Medulla oblongata (tissue), 1 donor: ENCODE results near the gene SLK.
A peak's percentile ranks its signal among the peaks of the same experiment; 100 is the strongest.

Source experiments
- DNase-seq: peaks from one replicate; pipeline ENCODE4 v3.0.0-alpha.2; 2015; ENCODE audit errors: extremely low spot score

Gene SLK

DNA sequence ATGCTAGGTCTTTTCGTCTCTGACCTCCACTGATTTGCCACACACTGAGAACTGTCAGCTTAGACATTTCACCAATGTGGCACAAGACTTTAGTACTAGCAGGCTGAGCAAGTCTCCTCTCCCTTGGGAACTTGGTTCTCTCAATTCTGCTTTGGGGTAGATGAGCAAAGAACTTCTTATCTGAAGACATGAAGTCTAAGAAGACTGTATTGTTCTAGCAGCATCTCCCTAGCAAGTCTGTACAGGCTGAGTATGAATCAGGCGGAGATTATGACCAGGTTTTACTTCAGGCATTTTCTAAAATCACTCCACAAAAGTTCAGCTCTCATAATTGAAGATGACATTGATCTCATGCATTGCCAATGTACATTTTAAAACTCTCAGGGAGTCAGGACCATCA, 25.1 kb upstream of the SLK start:
- DNase-seq, result no peak

DNA sequence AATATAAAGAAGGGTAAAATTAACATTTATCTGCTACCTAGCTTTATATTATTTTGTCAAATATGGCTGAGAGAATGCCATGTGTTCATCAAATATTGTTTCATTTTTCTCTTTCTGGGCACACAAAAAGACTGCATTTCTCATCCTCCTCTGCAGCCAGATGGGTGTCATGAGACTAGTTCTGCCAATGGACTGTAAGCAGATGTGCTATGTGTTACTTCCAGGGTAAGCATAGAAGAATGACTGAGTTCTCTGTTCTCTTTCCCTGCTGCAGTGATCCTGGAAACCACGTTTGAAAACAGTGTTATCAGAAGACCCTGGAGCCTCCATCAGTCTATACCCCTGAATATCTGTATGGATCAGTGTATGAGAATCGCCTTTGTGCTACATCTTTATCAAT, 24.1 kb upstream of the SLK start:
- DNase-seq, result peak; percentile 75

DNA sequence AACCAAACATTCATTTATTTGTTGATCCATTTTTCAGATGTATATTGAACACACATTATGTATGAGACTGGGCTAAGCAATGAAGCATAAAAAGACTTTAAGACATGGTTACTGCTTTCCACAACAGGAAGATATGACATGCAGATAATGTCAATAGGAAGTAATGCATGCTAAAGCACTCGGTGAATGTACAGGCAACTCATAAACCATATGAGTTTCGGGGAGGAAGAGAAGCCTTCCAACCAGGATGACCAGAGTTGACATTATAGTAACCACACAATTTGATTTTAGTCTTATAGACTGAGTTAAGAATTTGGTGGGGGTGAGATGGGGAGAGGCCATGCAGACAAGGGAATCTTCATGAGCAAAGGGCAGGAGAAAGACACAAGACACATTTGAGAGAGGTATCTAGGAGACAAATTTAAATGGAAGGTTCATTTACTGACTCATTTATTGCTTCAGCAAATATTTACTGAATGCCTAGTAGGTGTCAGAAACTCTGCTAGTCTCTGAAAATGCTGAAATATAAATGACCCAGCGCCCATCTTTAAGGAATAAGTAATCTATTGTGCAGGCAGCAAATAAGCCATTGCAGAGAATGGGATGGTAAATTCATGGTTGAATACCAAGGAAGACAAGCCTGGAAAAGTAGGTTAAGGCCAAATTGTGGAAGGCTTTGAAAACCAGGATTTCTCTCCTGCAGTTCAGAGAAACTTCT, 19.0 kb upstream of the SLK start:
- no peak for DNase-seq

DNA sequence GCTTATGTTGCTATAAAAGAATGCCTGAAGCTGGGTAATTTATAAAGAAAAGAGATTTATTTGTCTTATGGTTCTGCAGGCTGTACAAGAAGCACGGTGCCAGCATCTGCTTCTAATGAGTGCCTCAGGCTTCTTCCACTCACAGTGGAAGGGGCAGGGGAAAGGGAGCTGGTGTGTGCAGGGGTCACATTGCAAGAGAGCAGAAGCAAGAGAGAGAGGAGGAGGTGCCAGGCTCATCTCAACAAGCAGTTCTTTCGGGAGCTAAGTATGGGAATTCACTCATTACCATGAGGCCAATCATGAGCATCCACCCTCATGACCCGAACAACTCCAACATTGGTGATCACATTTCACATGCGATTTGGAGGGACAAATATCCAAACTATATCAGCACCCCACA, 17.2 kb upstream of the SLK start:
- DNase-seq, result no peak

DNA sequence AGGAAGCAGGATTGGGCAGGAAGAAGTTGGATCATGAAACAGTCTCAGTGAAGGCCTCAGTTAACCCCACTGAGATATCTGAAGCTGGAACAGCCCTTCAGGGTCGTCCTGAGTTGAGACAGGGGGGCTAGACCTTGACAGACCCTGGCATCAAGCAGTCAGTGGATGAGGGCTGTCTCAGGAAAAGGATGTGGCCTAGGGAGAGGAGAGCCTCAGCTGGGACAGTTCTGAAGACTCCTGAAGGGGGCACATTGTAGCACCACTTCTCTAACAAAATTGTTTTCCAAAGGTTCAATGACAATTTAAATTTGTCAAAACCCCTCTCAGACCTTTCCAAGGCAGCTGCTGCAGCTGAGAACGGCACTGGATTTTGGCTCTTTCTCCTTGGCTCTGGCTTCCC, 15.8 kb upstream of the SLK start:
- DNase-seq, result no peak

DNA sequence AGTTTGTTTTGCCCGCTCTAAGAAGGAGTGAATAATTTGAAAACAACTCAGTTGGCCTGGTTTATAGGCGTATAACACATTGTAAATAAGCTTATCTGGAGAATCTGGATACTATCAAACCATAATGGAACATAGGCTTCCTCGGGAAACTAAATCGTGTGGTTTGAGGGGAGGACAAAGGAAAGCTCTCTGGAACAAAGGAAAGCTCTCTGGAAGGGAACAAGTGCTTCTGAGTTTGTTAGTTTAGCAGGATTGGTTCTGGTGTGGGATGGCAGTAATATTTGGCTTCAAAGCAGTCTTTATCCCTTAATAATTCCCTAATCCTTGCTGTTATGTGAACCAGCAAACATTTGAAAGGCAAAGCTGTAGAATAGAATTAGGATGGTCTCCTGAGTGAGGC, 15.0 kb upstream of the SLK start:
- DNase-seq, result no peak

DNA sequence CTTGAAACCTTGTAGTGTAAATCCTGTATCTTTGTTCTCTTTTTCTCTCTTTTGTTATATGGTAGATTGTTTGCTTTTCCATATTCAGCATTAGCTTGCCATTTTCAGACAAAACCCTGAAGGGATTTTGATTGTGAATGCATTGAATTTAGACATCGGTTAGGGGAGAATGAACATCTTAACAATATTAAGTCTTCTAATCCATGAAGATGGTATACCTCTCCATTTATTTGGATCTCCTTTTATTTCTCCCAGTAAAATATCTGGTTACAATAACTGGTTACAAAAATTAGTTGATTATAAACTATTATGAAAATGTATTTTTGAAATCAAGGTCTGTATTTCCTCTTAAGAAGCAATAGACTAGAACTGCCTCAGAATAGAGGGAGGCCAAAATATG, 12.4 kb upstream of the SLK start:
- no peak for DNase-seq

DNA sequence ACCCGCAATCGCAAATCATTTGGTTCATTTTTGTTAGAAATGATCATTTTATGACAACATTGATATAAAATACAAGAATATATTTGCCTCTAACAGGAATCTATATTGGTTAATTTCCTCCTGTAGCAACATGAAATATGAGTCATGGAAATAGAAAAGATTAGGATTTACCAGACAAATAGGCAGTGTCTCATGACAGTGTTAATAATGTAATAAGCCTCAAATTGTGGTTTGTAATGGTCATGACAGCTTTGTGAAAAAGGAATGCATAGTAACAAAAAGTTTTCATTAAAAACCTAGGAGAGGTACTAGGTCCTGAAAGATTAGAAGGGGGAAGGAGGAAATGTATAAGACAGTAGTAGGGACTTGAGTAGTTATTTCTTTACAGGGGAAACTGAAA, 7.9 kb upstream of the SLK start:
- DNase-seq, result no peak

DNA sequence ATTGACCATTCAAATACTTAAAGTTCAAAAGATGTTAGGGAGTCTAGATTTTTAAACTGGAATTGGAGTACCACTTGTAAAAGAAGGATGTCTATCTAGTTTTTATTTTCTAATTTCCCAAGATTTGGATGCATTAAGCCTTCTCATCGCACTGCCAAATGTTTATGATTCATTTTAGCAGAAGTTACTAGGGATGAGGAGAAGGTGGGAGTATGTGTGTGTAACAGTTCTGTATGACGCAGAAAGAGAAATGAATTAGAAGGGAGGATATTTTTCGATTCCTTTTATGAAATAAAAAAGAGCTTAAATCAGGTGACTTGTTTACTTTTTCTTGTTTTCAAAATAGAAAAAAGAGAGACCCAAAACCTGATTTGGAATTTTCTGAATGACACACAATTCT, 6.8 kb upstream of the SLK start:
- no peak for DNase-seq

DNA sequence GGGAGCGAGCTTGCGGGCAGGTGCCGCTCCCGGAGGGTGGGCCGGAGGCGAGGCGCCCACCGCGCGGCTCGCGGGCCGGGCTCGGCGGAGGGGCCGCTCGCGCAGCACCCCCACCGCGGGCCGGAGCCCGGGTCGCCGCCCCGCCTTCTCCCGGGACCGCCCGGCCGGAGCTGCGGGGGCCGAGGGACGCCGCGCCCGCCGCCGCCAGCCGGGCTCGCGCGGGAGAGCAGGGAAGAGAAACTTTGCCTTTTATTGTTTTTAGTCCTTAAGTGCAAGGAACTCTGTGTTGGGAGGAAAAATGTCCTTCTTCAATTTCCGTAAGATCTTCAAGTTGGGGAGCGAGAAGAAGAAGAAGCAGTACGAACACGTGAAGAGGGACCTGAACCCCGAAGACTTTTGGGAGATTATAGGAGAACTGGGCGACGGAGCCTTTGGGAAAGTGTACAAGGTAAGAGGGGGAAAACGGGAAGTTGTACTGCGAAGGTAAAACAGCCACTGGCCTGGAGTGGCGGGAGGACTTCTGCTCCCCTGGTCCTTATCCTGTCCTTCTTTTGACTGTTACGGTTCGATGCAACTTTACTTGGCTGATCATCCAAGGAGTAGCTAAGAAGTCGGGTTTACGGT, 620 bp downstream of the SLK start:
- DNase-seq, result peak; percentile 63

DNA sequence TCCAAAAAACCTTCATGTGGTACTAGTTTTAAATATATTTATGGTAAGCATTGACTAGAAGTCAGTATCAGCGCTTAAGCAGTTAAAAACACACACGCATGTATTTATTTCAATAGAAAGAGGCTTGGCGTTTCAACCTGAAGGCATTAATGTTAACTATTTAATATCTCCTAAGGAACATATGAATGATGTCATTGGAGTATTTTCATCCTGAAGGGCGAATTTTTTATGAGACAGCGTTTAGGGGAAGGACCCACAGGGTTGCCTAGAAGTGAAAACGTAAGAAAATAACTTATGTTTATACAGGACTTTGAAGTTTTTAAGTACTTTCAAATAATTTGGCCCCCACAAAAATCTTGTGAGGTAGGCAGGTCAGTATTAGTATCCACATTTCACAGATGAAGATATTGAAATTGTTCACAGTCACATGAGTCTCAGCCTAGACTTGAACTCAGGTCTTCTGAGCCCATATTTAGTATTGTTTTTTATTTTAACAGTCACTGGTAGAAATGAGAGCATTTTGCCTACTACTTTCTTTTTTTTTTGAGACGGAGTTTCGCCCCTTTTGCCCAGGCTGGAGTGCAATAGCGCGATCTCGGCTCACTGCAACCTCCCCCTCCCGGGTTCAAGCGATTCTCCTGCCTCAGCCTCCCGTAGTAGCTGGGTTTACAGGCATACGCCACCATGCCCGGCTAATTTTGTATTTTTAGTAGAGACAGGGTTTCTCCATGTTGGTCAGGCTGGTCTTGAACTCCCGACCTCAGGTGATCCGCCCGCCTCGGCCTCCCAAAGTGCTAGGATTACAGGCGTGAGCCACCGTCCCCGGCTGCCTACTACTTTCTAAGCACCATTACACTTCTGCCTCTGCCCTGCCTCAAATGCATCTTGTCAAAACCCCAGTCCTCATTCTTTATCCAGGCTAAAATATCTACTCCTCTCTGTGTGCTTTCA, 1.8 kb downstream of the SLK start:
- DNase-seq, result no peak

DNA sequence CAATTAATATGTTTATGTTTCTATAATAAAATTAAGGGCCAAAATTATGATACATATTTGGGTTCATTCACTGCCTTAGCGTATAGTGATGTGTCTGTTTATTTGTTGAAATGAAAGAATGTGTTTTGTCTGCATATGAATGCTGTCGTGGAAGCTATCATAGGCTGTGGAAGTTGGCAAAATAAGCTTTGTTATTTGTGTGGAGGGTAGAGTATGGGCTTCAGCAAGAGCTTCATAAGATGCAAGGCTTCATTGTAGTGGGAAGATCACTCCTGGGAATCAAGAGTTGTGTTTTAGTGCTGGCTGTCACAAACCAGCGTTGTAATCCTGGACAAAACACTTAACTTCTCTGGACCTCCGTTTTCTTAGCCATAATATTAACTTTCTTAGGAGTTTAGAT, 2.5 kb downstream of the SLK start:
- peak; percentile 23 for DNase-seq

DNA sequence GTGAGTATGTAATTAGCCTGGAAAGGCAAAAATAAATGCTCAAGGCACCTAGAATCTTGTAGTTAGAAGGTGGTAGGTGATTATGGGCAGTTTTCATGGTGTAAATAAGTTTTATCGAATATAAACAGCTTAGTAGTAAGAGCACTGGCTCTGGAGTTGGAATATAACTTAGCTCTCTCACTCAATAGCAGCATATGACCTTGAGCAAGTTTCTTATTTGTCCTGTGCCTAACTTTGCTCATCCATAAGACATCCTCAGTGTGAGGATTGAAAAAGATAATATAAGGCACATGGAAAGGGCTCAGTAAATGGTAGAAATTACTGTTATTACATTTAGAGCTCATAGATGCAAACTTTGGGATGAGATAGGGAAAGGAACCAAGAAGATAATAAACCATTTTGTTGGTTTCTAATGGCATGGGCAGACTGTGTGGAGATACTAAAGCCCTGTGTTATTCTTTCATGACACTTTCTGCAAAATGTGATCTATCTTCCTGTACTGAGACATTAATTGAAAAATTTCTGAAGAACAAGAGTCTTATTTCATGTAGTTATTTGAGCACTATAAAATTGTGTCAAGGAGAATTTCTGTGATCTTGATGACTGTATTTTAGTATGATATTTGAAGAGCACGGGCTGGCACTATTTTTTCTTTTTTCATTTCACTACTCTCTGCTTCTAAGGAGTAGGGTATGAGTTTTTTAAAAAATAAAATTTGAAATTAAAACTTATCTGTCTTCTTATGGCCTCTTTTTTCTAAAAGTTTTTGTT, 3.1 kb downstream of the SLK start:
- no peak for DNase-seq

DNA sequence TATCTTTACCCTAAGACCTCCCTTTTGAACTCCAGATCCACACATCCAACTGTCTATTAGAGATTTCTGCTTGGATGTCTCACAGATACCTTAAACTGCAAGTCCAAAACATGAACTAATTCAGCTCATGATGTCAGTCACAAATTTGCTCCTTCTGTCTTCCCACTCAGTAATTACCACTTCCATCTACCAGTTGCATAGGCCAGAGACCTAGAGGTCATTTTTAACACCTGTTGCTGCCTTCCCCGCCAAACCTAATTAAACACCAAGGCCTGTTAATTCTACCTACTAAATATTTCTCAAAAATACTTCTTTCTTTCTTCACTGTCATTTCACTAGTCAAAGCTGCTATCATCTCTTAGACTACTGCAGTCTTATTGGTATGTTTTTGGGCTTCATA, 8.2 kb downstream of the SLK start:
- DNase-seq, result no peak

DNA sequence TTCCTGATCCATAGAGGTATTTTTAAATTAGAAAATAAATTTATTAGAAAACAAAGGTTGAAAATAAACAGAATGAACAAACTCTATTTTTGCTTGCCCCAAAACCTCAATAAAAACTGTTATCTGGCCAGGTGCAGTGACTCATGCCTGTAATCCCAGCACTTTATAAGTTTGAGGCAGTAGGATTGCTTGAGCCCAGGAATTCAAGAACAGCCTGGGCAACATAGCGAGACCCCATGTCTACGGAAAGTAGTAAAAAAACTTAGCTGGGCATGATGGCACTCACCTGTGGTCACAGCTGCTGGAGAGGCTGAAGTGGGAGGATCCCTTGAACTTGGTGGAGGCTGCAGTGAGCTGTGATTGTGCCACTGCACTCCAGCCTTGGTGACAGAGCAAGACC, 10.3 kb downstream of the SLK start:
- no peak for DNase-seq

DNA sequence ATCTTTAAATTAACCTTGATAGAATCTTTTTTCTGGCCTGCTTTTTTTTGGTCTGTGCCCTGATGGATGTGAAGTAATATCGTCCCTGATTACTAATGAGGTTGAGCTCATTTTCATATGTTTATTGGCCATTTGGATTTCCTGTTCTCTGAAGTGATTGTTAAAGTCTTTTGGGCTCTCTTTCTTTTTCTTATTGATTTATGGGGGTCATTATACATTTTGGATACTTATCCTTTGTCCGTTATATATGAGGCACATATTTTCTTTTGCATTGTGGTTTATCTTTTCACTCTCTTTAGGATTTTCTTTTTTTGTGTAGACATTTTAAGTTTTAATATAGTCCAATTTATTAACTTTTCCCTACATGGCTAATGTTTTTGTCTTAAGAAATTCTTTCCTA, 12.6 kb downstream of the SLK start:
- no peak for DNase-seq

DNA sequence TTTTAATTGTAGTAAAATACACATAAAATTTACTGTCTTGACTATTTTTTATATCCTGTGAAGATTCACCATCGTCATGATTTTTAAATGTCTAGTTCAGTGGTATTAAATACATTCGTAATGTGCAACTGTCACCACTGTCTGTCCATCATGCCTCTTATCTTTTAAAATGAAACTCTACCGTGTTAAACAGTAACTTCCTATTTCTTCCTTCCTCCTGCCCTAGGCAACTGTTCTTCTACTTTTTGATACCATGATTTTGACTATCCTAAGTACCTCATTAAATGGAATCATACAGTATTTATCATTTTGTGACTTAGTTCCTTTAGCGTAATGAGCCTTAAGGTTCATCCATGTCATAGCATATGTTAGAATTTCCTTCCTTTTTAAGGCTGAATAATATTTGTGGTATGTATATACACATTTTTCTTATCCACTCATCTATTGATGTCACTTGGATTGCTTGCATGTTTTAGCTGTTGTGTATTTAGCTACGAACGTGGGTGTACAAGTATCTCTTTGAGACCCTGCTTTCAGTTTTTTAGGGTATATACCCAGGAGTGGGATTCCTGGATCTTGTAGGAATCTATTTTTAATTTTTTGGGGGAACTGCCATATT, 13.5 kb downstream of the SLK start:
- DNase-seq, result no peak

DNA sequence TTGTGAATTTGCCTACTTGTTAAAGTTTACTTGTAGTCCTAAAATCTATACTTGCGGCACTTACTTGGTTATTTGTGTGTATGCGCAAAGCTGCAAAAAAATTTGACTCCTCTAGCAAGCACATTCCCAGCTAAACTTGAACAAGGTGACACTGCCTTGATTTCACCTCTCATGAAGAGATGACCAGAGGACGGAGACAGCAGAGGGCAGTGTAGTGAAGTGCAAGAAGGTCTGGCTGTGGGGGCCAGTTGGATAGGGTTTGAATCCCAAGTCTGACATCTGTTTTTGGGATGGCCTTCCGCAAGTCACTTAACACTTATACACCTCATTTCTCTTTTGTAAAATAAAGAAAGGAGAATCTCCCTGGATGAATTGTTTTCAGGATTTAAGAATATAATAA, 15.7 kb downstream of the SLK start:
- peak; percentile 29 for DNase-seq

DNA sequence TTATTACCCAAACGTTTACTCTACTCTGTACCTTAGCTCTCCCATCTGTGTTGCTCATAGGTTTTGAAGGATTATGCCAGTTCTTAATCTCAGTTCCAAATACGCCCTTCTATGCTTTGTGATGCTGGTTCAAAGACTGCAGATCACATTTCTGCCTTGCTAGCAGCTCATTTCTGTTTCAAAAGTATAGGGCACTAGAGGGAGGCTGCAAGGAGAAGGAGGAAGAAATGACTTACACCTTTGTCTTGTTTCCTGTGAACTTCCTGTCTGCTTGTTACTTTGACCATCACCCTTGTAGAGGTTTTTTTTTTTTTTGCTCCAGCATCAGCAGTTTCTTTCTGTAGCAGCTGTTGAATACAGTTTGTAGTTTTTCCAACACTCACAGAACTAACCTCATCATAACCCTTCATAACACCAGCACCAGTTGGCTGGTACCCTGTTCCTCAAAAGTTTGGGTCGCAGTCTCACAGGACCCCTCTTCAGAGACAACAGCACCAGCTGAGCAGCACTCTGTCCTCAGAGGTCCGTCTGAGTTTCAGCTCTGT, 16.5 kb downstream of the SLK start:
- no peak for DNase-seq

DNA sequence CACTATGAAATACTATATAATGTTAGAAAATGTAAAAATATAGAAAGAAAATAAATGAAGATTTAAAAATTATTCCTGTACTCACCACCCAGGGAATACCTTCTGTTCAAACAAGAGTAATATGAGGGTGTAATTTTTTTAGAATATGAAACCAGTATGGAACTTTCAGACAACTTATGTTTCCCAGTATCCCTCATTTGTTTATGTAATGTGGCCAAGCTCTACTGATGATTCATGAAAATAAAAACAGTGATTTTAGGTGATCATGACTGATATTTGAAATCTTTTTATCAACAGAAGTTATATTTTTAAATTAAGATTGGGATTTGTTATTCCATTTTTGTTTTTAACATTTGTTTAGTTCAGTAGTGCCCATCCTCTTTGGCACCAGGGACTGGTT, 18.8 kb downstream of the SLK start:
- DNase-seq, result no peak

DNA sequence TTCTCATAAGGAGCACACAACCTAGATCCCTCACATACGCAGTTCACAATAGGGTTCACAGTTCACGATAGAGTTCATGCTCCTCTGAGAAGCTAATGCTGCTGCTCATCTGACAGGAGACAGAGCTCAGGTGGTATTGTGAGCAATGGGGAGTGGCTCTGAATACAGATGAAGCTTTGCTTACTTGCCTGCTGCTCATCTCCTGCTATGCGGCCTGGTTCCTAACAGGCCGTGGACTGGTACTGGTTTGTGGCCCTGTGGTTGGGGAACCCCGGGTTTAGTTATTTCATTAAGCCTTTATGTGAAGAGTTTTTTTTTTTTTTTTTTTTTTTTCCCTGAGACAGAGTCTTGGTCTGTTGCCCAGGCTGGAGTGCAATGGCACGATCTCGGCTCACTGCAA, 19.4 kb downstream of the SLK start:
- no peak for DNase-seq
